OCI-LY3 (cell line): Measurements from ENCODE around the gene HIBADH.

Experiments
- CTCF ChIP-seq: fragments of 200-600, 300-600 bp; sonication (generic); IDR thresholded peaks from 2 replicates; pipeline ENCODE4 v1.5.1; 2014; ENCODE audit warnings: antibody characterized with exemption, low read length, low read depth
- EZH2phosphoT487 ChIP-seq: fragments of 200-600 bp; shearing (Covaris generic); IDR thresholded peaks from 2 replicates; pipeline ENCODE4 v1.6.1; 2018; ENCODE audit warnings: antibody characterized with exemption, mixed run types, low read depth

DNA sequence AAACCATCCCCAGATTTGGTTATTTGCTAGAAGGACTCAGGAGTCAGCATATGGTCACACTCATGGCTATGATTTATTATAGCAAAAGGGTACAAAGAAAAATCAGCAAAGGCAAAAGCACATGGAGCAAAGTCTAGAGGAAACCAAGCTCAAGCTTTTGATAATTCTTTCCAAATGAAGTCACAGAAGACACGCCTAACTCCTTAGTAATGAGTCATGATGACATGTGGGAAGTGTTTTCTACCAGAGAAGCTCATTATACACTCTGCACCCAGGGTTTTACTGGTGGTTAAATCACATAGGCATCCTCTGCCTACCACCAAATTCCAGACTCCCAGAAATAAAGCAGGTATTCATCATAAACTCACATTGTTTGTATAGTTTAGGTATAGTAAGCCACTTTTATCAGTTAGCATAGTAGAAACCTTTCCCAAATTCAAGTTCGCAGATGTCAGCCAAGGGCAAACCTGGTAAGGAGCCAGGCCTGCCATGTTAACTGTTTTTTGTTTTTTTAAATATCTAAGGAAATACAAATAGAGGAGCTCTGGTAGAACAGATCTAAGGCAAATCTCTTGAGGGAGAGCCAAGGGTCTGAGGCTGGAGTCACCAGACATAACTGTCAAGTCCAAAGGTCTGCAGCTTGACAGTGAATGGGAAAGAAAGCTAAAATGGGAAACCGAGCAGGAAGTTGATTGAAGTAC is 15.4 kb upstream of the HIBADH start:
- TF ChIP-seq CTCF (no peak), EZH2phosphoT487 (no peak)
